ENCODE measurements around the gene ZBTB7B. TPM values are rescaled to one million over a fixed set of nuclear protein-coding genes. Genes with fewer than 3 reads are reported as not detected.

ZBTB7B gene
- total RNA-seq, 2 donors from 2014 or later, result 35.3 to 66.3 TPM

GRCh38 chr1:155044812-155045657, 42.4 kb downstream of the ZBTB7B start:
- Histone ChIP-seq H3K36me3 (no peaks in the 10 kb centered on the region), H3K9me3 (no peaks in the 10 kb centered on the region), H3K4me3 (no peak overlapping the region), H3K27me3 (replicated peaks; ENCODE audit: insufficient read depth) (no peaks in the 10 kb centered on the region), H3K4me1 (ENCODE audit: control insufficient read depth in 1 of 2, low read depth in 2 of 2) (peaks cover 5 to 11% of the 10 kb centered on the region in 2 donors), H3K27ac (peak overlapping the region in 1 of 2 donors; percentile 27)
- ATAC-seq (ENCODE audit: insufficient number of reproducible peaks, low FRiP score, low read depth), result peak; percentile 53
- TF ChIP-seq CTCF (IDR thresholded peaks at IDR 0.05), result peak; percentile 67
- DNase-seq (ENCODE audit: low spot score), result no peak

DNA sequence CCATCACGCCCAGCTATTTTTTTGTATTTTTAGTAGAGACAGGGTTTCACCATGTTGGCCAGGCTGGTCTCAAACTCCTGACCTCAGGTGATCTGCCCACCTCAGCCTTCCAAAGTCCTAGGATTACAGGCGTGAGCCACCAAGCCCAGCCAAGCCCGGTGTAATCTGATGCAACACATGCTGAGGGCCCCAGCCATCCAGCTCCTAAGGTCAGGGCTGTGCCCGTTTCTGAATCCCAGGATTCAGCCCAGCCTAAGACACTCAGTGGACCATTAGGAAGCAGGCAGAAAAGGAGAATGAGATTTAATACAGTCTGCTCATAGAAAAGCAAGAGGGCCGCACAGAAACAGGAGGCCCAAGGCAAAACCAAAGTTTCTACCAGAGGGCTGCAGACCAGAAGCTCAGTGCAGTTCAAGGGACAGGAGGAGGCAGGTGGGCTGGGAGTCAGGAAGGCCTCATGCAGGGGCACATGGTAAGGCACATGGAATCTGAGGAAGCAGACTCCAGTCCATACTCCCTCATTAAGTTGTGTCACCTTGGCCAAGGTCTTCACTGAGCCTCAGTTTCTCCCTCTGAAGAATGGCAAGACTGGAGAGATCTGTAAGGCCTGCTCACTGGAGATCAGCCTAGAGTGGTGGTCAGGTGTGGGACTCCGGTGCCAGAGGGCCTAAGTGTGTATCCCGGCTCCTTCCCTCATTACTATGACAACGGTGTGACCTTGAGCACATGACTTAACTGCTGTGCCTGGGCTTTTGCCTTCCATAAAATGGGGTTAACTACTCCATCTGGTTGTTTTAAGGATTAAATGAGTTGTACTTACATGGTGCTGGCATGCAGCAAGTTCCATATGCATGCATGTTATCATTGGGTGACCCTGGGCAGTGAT, 46.1 kb downstream of the ZBTB7B start:
- no peak overlapping the region for H3K27ac ChIP-seq

DNA sequence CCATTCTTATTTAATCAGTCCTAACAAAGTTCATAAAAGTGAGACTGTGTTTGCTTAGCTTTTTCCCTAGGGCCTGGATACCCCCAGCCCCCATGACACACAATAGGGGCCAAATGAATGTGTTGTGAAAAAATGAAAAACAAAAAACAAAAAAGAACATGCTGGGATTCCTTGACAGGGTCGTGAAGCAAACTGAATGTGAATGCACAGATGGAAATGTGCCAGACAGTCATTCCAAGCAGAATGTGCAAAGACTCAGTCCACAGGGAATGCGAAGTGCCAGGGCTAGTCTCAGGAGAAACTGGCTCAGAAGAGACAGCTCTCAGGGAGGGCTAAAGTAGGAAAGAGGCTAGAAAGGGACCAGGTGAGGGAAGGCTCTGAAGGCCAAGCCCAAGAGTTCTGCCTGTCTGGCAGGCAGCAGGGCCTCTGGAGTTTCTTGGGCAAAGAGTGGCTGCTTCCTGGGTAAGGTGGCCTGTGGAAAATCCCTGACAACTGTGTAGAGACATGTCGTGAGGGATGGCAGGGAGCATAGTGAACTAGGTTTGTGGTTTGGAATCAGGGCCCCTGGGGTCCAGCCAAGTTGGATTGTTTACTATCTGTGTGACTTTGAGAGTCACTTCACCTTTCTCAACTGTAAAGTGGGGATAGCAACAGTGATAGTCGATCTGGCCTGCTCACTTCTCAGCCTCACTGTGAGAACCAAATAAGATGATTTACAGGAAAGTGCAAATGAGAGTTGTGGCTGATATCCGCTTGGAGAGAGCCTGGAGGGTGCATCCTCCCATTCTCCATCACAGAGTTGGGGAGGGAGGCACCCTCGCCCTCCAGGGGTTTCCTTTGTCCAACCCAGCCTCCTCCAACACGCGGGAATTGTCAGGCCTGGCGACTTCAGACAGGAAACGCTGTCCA, 47.3 kb downstream of the ZBTB7B start:
- ATAC-seq (ENCODE audit: insufficient number of reproducible peaks, low FRiP score, low read depth), result no peak
- TF ChIP-seq CTCF (IDR thresholded peaks at IDR 0.05), result no peak
- DNase-seq (ENCODE audit: low spot score), result no peak
- H3K27ac ChIP-seq, result peak overlapping the region; percentile 83 to 93
- peaks cover 4% of the 10 kb centered on the region for H3K36me3 ChIP-seq
- H3K4me1 ChIP-seq (ENCODE audit: control insufficient read depth in 1 of 2, low read depth in 2 of 2), result peaks cover 9 to 27% of the 10 kb centered on the region in 2 donors
- H3K27me3 ChIP-seq (replicated peaks; ENCODE audit: insufficient read depth), result no peaks in the 10 kb centered on the region
- peak overlapping the region; percentile 92 for H3K4me3 ChIP-seq
- no peaks in the 10 kb centered on the region for H3K9me3 ChIP-seq

More for the DNA sequence above, 46.1 kb downstream of the ZBTB7B start:
- Histone ChIP-seq H3K4me1 (ENCODE audit: control insufficient read depth in 1 of 2, low read depth in 2 of 2) (peaks cover 9 to 31% of the 10 kb centered on the region in 2 donors), H3K27me3 (replicated peaks; ENCODE audit: insufficient read depth) (no peaks in the 10 kb centered on the region), H3K9me3 (no peaks in the 10 kb centered on the region), H3K36me3 (no peaks in the 10 kb centered on the region), H3K4me3 (no peak overlapping the region)
- ATAC-seq (ENCODE audit: insufficient number of reproducible peaks, low FRiP score, low read depth) (no peak), DNase-seq (ENCODE audit: low spot score) (no peak)
- no peak for TF ChIP-seq CTCF (IDR thresholded peaks at IDR 0.05)

DNA sequence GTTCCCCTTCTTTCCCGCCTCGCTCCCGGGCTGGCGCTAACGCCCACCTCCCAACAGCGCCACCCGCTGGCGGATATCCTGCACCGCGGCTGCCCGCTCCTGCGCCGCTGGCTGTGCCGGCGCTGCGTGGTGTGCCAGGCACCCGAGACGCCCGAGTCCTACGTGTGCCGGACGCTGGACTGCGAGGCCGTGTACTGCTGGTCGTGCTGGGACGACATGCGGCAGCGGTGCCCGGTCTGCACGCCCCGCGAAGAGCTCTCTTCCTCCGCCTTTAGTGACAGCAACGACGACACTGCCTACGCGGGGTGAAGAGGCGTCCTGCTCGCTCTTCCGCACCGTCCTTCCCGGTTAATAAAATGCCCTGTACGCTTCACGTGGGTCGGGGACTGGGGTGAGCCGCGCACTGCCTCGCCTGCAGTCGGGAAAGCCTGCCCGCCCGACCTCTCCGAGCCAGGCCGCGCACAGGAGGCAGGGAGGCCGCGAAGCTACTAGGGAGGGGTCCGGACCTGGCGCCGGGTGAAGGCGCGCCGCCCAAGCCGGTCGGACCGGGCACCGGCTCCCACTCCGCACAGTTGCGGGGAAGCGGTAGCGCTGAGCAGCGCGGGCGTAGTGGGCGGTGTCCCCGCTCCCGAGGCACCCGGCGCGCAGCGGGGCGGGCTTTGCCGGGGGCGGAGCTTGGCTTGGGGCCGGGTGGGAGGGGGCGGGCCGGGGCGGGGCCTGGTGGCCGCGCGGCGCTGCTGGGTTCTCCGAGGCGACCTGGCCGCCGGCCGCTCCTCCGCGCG, 48.1 kb downstream of the ZBTB7B start, which contains the start of gene ADAM15:
Gene ADAM15, plus strand, starts transcription at position 757 of the 782 bp plus-strand sequence. CDS start 71 bp downstream, outside the sequence.
- Histone ChIP-seq H3K36me3 (peaks cover 4% of the 10 kb centered on the region), H3K4me3 (peak within 1 kb of the TSS; percentile 92), H3K4me1 (ENCODE audit: control insufficient read depth in 1 of 2, low read depth in 2 of 2) (peaks cover 9 to 27% of the 10 kb centered on the region in 2 donors), H3K9me3 (no peaks in the 10 kb centered on the region), H3K27me3 (replicated peaks; ENCODE audit: insufficient read depth) (no peaks in the 10 kb centered on the region), H3K27ac (peak within 1 kb of the TSS; percentile 83 to 93)
- peak; percentile 83 for TF ChIP-seq CTCF (IDR thresholded peaks at IDR 0.05)
- DNase-seq (ENCODE audit: low spot score), result no peak
- peak; percentile 63 for ATAC-seq (ENCODE audit: insufficient number of reproducible peaks, low FRiP score, low read depth)
